ENCODE data around the gene GP1BA.

GP1BA gene

GRCh38 chr17:4932756-4933155 lies 679 bp downstream of the GP1BA start:
- no peaks in the 10 kb centered on the region for H3K27me3 ChIP-seq (ENCODE audit: control insufficient read depth, insufficient read depth, low read length)
- H3K4me3 ChIP-seq (ENCODE audit: low read depth, low read length) = no peak overlapping the region
- H3K36me3 ChIP-seq (ENCODE audit: control insufficient read depth, insufficient read depth, low read length) = peaks cover 18% of the 10 kb centered on the region
- peaks cover 4% of the 10 kb centered on the region for H3K4me1 ChIP-seq (ENCODE audit: control insufficient read depth, insufficient read depth, low read length)
- H3K9ac ChIP-seq (ENCODE audit: low read depth, low read length) = peak overlapping the region; percentile 16
- no peaks in the 10 kb centered on the region for H3K9me3 ChIP-seq (ENCODE audit: control insufficient read depth, insufficient read depth, low read length)

- peaks cover 24% of the 10 kb centered on the region for H3K36me3 ChIP-seq (ENCODE audit: control insufficient read depth, insufficient read depth, low read length)
- H3K4me1 ChIP-seq (ENCODE audit: control insufficient read depth, insufficient read depth, low read length) = peaks cover 4% of the 10 kb centered on the region
- H3K9ac ChIP-seq (ENCODE audit: low read depth, low read length) = no peak overlapping the region
- H3K4me3 ChIP-seq (ENCODE audit: low read depth, low read length) = no peak overlapping the region
- H3K9me3 ChIP-seq (ENCODE audit: control insufficient read depth, insufficient read depth, low read length) = no peaks in the 10 kb centered on the region
- H3K27me3 ChIP-seq (ENCODE audit: control insufficient read depth, insufficient read depth, low read length) = no peaks in the 10 kb centered on the region
These were observed 1.6 kb downstream of the GP1BA start for GRCh38 chr17:4933646-4934045.

- Histone ChIP-seq H3K4me1 (ENCODE audit: control insufficient read depth, insufficient read depth, low read length) (peaks cover 9% of the 10 kb centered on the region), H3K27me3 (ENCODE audit: control insufficient read depth, insufficient read depth, low read length) (no peaks in the 10 kb centered on the region), H3K36me3 (ENCODE audit: control insufficient read depth, insufficient read depth, low read length) (peaks cover 24% of the 10 kb centered on the region), H3K9me3 (ENCODE audit: control insufficient read depth, insufficient read depth, low read length) (no peaks in the 10 kb centered on the region), H3K9ac (ENCODE audit: low read depth, low read length) (peak overlapping the region; percentile 26), H3K4me3 (ENCODE audit: low read depth, low read length) (no peak overlapping the region)
These were observed 2.3 kb downstream of the GP1BA start for GRCh38 chr17:4934173-4934979.

GRCh38 chr17:4935650-4936049 lies 3.6 kb downstream of the GP1BA start:
- Histone ChIP-seq H3K4me1 (ENCODE audit: control insufficient read depth, insufficient read depth, low read length) (peaks cover 9% of the 10 kb centered on the region), H3K9ac (ENCODE audit: low read depth, low read length) (no peak overlapping the region), H3K4me3 (ENCODE audit: low read depth, low read length) (no peak overlapping the region), H3K36me3 (ENCODE audit: control insufficient read depth, insufficient read depth, low read length) (peaks cover 24% of the 10 kb centered on the region), H3K9me3 (ENCODE audit: control insufficient read depth, insufficient read depth, low read length) (no peaks in the 10 kb centered on the region), H3K27me3 (ENCODE audit: control insufficient read depth, insufficient read depth, low read length) (no peaks in the 10 kb centered on the region)

GRCh38 chr17:4936436-4936835 lies 4.4 kb downstream of the GP1BA start:
- H3K4me3 ChIP-seq (ENCODE audit: low read depth, low read length) = no peak overlapping the region
- no peaks in the 10 kb centered on the region for H3K27me3 ChIP-seq (ENCODE audit: control insufficient read depth, insufficient read depth, low read length)
- peaks cover 9% of the 10 kb centered on the region for H3K4me1 ChIP-seq (ENCODE audit: control insufficient read depth, insufficient read depth, low read length)
- peaks cover 24% of the 10 kb centered on the region for H3K36me3 ChIP-seq (ENCODE audit: control insufficient read depth, insufficient read depth, low read length)
- no peak overlapping the region for H3K9ac ChIP-seq (ENCODE audit: low read depth, low read length)
- H3K9me3 ChIP-seq (ENCODE audit: control insufficient read depth, insufficient read depth, low read length) = no peaks in the 10 kb centered on the region

- no peaks in the 10 kb centered on the region for H3K9me3 ChIP-seq (ENCODE audit: control insufficient read depth, insufficient read depth, low read length)
- no peak overlapping the region for H3K9ac ChIP-seq (ENCODE audit: low read depth, low read length)
- H3K4me3 ChIP-seq (ENCODE audit: low read depth, low read length) = no peak overlapping the region
- peaks cover 26% of the 10 kb centered on the region for H3K36me3 ChIP-seq (ENCODE audit: control insufficient read depth, insufficient read depth, low read length)
- H3K27me3 ChIP-seq (ENCODE audit: control insufficient read depth, insufficient read depth, low read length) = no peaks in the 10 kb centered on the region
- H3K4me1 ChIP-seq (ENCODE audit: control insufficient read depth, insufficient read depth, low read length) = peaks cover 9% of the 10 kb centered on the region
These were observed 5.5 kb downstream of the GP1BA start for GRCh38 chr17:4937553-4937952.

- Histone ChIP-seq H3K4me1 (ENCODE audit: control insufficient read depth, insufficient read depth, low read length) (peaks cover 9% of the 10 kb centered on the region), H3K9me3 (ENCODE audit: control insufficient read depth, insufficient read depth, low read length) (no peaks in the 10 kb centered on the region), H3K36me3 (ENCODE audit: control insufficient read depth, insufficient read depth, low read length) (peaks cover 32% of the 10 kb centered on the region), H3K9ac (ENCODE audit: low read depth, low read length) (no peak overlapping the region), H3K27me3 (ENCODE audit: control insufficient read depth, insufficient read depth, low read length) (no peaks in the 10 kb centered on the region), H3K4me3 (ENCODE audit: low read depth, low read length) (no peak overlapping the region)
These were observed 6.0 kb downstream of the GP1BA start for GRCh38 chr17:4938069-4938491.

GRCh38 chr17:4938688-4939545 lies 6.8 kb downstream of the GP1BA start:
- Histone ChIP-seq H3K9me3 (ENCODE audit: control insufficient read depth, insufficient read depth, low read length) (no peaks in the 10 kb centered on the region), H3K9ac (ENCODE audit: low read depth, low read length) (peak overlapping the region; percentile 99), H3K27me3 (ENCODE audit: control insufficient read depth, insufficient read depth, low read length) (no peaks in the 10 kb centered on the region), H3K36me3 (ENCODE audit: control insufficient read depth, insufficient read depth, low read length) (peaks cover 39% of the 10 kb centered on the region), H3K4me3 (ENCODE audit: low read depth, low read length) (peak overlapping the region; percentile 91), H3K4me1 (ENCODE audit: control insufficient read depth, insufficient read depth, low read length) (peaks cover 5% of the 10 kb centered on the region)

GRCh38 chr17:4939546-4939795 lies 7.4 kb downstream of the GP1BA start:
- peak overlapping the region; percentile 99 for H3K9ac ChIP-seq (ENCODE audit: low read depth, low read length)
- H3K4me1 ChIP-seq (ENCODE audit: control insufficient read depth, insufficient read depth, low read length) = peaks cover 7% of the 10 kb centered on the region
- peaks cover 43% of the 10 kb centered on the region for H3K36me3 ChIP-seq (ENCODE audit: control insufficient read depth, insufficient read depth, low read length)
- no peaks in the 10 kb centered on the region for H3K27me3 ChIP-seq (ENCODE audit: control insufficient read depth, insufficient read depth, low read length)
- no peaks in the 10 kb centered on the region for H3K9me3 ChIP-seq (ENCODE audit: control insufficient read depth, insufficient read depth, low read length)
- H3K4me3 ChIP-seq (ENCODE audit: low read depth, low read length) = peak overlapping the region; percentile 91

GRCh38 chr17:4939796-4940554 lies 7.9 kb downstream of the GP1BA start, which contains the start of the genes RNF167 and SLC25A11:
Gene RNF167, plus strand, starts transcription at chr17:4940268. Its CDS starts 642 bp downstream, at chr17:4940910.
Gene SLC25A11, minus strand, starts transcription at chr17:4940046. Its CDS starts 136 bp downstream, at chr17:4939910.
- Histone ChIP-seq H3K36me3 (ENCODE audit: control insufficient read depth, insufficient read depth, low read length) (peaks cover 48% of the 10 kb centered on the region), H3K4me3 (ENCODE audit: low read depth, low read length) (peak within 1 kb of the TSS; percentile 91), H3K4me1 (ENCODE audit: control insufficient read depth, insufficient read depth, low read length) (peaks cover 7% of the 10 kb centered on the region)

GRCh38 chr17:4940555-4941318 lies 8.7 kb downstream of the GP1BA start:
- Histone ChIP-seq H3K9me3 (ENCODE audit: control insufficient read depth, insufficient read depth, low read length) (no peaks in the 10 kb centered on the region), H3K4me1 (ENCODE audit: control insufficient read depth, insufficient read depth, low read length) (peaks cover 7% of the 10 kb centered on the region), H3K4me3 (ENCODE audit: low read depth, low read length) (peak overlapping the region; percentile 91), H3K9ac (ENCODE audit: low read depth, low read length) (peak overlapping the region; percentile 99), H3K36me3 (ENCODE audit: control insufficient read depth, insufficient read depth, low read length) (peaks cover 55% of the 10 kb centered on the region), H3K27me3 (ENCODE audit: control insufficient read depth, insufficient read depth, low read length) (no peaks in the 10 kb centered on the region)

More at GRCh38 chr17:4939796-4940554, 7.9 kb downstream of the GP1BA start, which contains the start of the genes RNF167 and SLC25A11:
- Histone ChIP-seq H3K9ac (ENCODE audit: low read depth, low read length) (peak within 1 kb of the TSS; percentile 99), H3K27me3 (ENCODE audit: control insufficient read depth, insufficient read depth, low read length) (no peaks in the 10 kb centered on the region), H3K9me3 (ENCODE audit: control insufficient read depth, insufficient read depth, low read length) (no peaks in the 10 kb centered on the region)

Measured in iPS-15b (cell line).